HUES48 (cell line): ENCODE data around the gene SPAG6.
"Not testable (repeated sequence)": the region's sequence is repeated elsewhere in the genome, so short reads cannot be mapped to it uniquely, and the experiment has no call there.

Experiments used
- H3K27ac ChIP-seq: one replicate; pipeline ENCODE4 v1.7.0; 2013; ENCODE audit warnings: low read depth, low read length, inconsistent platforms
- H3K27me3 ChIP-seq: 2 replicates; pipeline ENCODE4 v1.6.1; 2013; ENCODE audit warnings: mild to moderate bottlenecking, low read length; ENCODE audit not compliant: control insufficient read depth, insufficient read depth
- H3K36me3 ChIP-seq: 2 replicates; pipeline ENCODE4 v1.6.1; 2013; ENCODE audit warnings: low read length; ENCODE audit not compliant: control insufficient read depth, insufficient read depth
- H3K4me1 ChIP-seq: 2 replicates; pipeline ENCODE4 v1.6.1; 2013; ENCODE audit warnings: mild to moderate bottlenecking, low read length; ENCODE audit not compliant: control insufficient read depth, insufficient read depth
- H3K4me3 ChIP-seq: 2 replicates; pipeline ENCODE4 v1.5.1; 2013; ENCODE audit warnings: mild to moderate bottlenecking, low read depth, low read length
- H3K9ac ChIP-seq: 2 replicates; pipeline ENCODE4 v1.6.1; 2013; ENCODE audit warnings: mild to moderate bottlenecking, low read depth, low read length, moderate library complexity
- H3K9me3 ChIP-seq: 2 replicates; pipeline ENCODE4 v1.6.1; 2013; ENCODE audit warnings: low read length; ENCODE audit not compliant: control insufficient read depth, insufficient read depth

SPAG6 gene

DNA sequence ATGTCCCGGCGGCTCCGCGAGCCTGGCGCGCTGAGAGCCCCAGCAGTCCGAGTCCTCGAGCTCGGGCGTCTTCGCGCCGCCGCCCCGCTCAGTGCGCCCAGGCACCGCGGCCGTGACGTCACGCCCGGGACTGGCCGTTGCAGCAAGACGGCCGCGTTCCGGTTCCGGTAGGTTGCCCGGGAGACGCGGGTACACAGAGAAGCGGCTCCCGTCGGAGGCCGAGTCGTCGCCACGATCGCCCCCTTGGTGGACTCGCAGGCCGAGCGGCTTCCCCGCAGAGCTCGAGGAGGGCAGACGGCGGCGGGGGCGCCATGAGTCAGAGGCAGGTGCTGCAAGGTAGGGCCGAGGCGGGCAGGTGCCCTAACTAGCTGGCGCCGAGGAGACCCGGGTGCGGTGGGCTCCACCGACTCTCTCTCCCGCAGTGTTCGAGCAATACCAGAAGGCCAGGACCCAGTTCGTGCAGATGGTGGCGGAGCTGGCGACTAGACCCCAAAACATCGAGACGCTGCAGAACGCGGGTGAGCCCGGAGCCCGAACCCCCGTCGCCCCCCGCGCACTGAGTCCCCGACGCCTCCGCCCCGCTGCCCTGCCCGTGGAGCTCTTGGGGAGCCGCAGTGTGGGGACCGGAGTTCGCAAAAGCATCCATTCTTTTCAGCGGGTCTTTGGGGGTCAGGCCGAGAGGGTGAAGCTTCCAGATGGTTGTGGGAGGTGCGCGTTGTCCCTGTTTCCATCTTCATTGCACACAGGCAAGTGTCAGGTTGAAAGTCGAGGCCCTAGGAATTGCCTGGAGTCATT is at the start of gene SPAG6:
Gene SPAG6 (plus strand): TSS at position 196 of the 795 bp plus-strand sequence. CDS start 116 bp downstream, at position 312.
- peaks cover 97% of the 10 kb centered on the region for H3K27me3 ChIP-seq
- peak within 1 kb of the TSS; percentile 60 for H3K4me3 ChIP-seq
- H3K9me3 ChIP-seq, result no peaks in the 10 kb centered on the region
- peaks cover 4% of the 10 kb centered on the region; the same call in 1 of the 2 replicates for H3K4me1 ChIP-seq
- H3K27ac ChIP-seq, result no peak within 1 kb of the TSS
- no peaks in the 10 kb centered on the region for H3K36me3 ChIP-seq
- H3K9ac ChIP-seq, result no peak within 1 kb of the TSS

DNA sequence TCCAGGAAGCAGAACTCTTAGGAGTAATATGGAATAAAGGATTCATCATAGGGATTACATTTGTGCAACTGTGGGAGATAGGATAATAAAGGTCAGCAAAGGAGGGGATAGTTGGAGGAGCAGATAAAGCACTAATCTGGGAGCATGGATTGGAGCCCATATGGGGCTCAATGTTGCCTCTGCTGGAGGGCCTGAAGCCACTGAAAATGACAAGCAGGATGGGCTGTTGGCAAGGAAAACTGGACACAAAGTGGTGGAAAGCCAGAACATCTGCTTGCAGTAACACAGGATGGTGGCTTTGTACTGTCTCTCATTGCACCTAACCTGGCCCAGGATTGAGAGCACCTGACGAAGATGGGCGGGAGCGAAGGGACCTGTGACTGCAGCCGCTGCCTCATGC is 44.1 kb upstream of the SPAG6 start:
- Histone ChIP-seq H3K9ac (no peak overlapping the region), H3K27me3 (no peaks in the 10 kb centered on the region), H3K9me3 (no peaks in the 10 kb centered on the region), H3K4me3 (no peak overlapping the region), H3K4me1 (no peaks in the 10 kb centered on the region), H3K36me3 (no peaks in the 10 kb centered on the region), H3K27ac (no peak overlapping the region)

DNA sequence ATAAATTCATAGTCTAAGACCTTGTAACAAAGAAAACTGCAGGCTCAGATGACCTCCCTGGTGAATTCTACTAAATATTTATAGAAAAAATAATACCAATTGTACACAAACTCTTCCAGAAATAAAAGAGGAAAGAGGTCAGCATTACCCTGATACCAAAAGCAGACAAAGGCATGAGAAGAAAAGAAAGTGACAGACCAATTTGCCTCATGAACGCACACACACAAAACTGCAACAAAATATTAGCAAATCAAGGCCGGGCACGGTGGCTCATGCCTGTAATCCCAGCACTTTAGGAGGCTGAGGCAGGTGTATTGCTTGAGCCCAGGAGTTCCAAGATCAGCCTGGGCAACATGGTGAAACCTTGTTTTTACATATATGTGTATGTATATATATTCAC is 41.8 kb upstream of the SPAG6 start:
- Histone ChIP-seq H3K9me3 (no peaks in the 10 kb centered on the region), H3K27me3 (no peaks in the 10 kb centered on the region), H3K4me3 (no peak overlapping the region), H3K27ac (no peak overlapping the region), H3K36me3 (no peaks in the 10 kb centered on the region), H3K9ac (no peak overlapping the region), H3K4me1 (no peaks in the 10 kb centered on the region)

DNA sequence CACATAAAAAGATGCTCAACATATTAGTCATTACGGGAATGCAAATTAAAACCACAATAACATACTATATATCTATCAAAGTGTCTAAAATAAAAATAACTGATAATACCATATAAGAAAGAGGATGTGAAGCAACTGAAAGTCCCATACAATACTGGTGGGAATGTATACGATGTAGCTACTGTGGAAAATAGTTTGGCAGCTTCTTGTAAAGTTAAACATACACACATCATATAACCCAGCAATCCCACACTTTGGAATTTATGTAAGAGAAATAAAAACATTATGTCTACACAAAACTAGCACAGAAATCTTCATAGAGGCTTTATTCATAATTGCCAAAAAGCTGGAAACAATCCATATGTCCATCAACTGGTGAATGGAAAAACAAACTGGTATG is 39.6 kb upstream of the SPAG6 start:
- no peaks in the 10 kb centered on the region for H3K9me3 ChIP-seq
- H3K36me3 ChIP-seq, result no peaks in the 10 kb centered on the region
- no peak overlapping the region for H3K9ac ChIP-seq
- no peaks in the 10 kb centered on the region for H3K4me1 ChIP-seq
- no peak overlapping the region for H3K4me3 ChIP-seq
- H3K27ac ChIP-seq, result no peak overlapping the region
- no peaks in the 10 kb centered on the region; the same call in 1 of the 2 replicates for H3K27me3 ChIP-seq

DNA sequence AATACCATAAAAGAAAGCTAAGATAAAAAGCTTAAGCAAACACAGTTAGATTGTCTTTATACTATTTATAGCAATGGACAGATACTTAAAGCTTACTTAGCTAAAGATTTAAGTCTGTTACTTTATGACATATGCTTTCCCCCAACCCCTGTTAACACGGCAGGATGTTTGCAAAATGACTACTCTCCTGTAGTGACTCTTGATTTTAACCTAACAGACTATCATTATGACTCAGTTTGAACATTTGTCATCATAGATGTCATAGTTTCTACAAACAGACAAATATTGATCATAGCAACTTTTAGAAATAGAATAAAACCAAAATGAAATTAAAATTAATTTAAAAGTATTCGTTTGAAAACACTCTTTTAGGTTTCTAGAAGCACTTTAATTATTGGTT is 36.9 kb upstream of the SPAG6 start:
- H3K27me3 ChIP-seq, result peaks cover 9% of the 10 kb centered on the region
- no peak overlapping the region for H3K27ac ChIP-seq
- H3K4me3 ChIP-seq, result no peak overlapping the region
- no peaks in the 10 kb centered on the region for H3K36me3 ChIP-seq
- no peak overlapping the region for H3K9ac ChIP-seq
- H3K9me3 ChIP-seq, result no peaks in the 10 kb centered on the region
- no peaks in the 10 kb centered on the region for H3K4me1 ChIP-seq

DNA sequence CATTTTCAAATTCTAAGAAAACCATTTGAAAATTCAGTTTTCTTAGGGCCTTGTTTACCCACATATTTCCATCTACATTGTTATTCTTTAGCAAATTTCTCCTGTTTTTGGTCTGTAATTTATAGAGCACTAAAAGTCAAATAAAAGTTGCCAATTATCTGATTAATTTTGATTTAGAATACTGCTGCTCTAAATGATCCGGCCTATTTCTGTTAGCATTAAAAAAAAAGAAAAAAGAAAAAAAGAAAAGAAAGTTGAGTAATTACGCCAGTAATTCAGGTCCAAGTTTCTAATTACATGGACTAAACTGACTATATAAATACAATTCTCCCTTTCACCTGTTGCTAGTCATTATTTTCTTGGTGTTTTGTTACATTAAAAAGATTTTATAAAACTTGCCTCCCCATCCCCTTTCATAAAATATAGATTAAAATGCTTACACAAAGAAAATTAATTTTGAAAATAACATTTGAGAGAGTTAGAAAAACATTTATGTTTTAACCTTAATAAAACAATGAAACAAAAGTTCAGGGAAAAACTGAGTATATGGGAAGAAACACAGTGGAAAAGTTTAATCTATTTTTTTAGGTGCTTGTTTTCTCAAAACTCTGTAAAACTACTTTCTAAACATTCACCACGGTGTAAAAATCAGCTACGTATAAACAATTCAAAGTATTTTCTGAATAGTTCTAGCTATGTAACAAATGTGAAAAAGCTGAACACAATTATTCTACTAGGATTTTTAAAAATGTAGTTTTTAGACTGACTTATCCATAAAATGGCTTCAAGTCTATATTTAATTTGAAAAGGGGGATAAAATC is 35.9 kb upstream of the SPAG6 start:
- Histone ChIP-seq H3K36me3 (no peaks in the 10 kb centered on the region), H3K4me3 (no peak overlapping the region), H3K4me1 (no peaks in the 10 kb centered on the region), H3K27me3 (peaks cover 19% of the 10 kb centered on the region), H3K27ac (no peak overlapping the region), H3K9ac (no peak overlapping the region), H3K9me3 (no peaks in the 10 kb centered on the region)

DNA sequence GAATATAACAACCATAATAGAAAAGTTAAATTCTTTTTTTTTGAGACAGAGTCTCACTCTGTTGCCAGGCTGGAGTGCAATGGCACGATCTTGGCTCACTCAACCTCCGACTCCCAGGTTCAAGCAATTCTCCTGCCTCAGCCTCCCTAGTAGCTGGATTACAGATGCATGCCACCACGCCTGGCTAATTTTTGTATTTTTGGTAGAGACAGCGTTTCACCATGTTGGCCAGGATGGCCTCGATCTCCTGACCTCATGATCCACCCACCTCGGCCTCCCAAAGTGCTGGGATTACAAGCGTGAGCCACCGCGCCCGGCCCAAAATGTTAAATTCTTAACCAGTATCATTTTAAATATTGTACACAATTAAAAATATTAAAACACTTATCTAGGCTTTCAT is 35.3 kb upstream of the SPAG6 start:
- H3K4me3 ChIP-seq, H3K27ac ChIP-seq, H3K9me3 ChIP-seq, H3K9ac ChIP-seq, H3K4me1 ChIP-seq, H3K36me3 ChIP-seq: not testable (repeated sequence)
- peaks cover 25% of the 10 kb centered on the region for H3K27me3 ChIP-seq

DNA sequence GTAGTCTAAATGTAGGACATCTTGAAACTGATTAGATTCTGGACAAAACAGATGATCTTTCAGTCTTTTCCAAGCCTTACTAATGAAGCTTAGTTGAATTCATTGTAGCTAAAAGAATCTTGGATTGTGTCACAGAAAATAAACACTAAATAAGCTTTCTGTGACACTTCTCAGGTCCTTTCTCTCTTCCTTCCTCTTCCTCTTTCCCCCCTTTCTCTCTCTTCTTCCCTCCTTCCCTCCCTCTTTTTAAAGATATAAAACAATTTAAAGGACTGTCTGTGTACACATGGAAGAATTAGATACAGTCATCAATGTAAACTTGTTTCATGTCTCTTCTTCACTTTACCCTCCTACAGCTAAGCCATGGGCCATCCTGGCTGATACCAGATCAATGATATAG is 34.4 kb upstream of the SPAG6 start:
- Histone ChIP-seq H3K9me3 (no peaks in the 10 kb centered on the region), H3K4me1 (peaks cover 4% of the 10 kb centered on the region; the same call in 1 of the 2 replicates), H3K27ac (no peak overlapping the region), H3K27me3 (peaks cover 34% of the 10 kb centered on the region), H3K36me3 (no peaks in the 10 kb centered on the region), H3K9ac (no peak overlapping the region), H3K4me3 (no peak overlapping the region)

DNA sequence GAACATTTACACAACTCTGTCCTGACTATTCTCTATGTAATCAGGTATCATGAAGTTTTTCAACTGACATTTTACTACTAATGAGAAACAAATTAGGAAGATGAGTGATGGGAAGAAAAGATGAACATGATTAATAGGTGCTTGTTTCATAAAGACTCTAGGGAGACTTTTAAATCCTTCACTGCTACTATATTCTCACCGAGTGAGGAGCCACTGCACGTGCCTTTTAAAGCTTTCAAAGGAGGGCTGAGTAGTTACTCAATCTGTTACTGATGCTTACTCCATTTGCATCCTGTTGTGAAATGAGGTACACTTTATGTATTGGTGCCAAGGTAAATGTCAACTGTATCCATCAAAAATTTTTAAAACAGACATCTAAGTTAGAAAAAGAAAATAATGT is 30.4 kb upstream of the SPAG6 start:
- peaks cover 26% of the 10 kb centered on the region for H3K4me1 ChIP-seq
- no peak overlapping the region for H3K9ac ChIP-seq
- no peaks in the 10 kb centered on the region for H3K9me3 ChIP-seq
- no peak overlapping the region for H3K4me3 ChIP-seq
- peaks cover 71% of the 10 kb centered on the region for H3K27me3 ChIP-seq
- H3K36me3 ChIP-seq, result no peaks in the 10 kb centered on the region
- H3K27ac ChIP-seq, result no peak overlapping the region

DNA sequence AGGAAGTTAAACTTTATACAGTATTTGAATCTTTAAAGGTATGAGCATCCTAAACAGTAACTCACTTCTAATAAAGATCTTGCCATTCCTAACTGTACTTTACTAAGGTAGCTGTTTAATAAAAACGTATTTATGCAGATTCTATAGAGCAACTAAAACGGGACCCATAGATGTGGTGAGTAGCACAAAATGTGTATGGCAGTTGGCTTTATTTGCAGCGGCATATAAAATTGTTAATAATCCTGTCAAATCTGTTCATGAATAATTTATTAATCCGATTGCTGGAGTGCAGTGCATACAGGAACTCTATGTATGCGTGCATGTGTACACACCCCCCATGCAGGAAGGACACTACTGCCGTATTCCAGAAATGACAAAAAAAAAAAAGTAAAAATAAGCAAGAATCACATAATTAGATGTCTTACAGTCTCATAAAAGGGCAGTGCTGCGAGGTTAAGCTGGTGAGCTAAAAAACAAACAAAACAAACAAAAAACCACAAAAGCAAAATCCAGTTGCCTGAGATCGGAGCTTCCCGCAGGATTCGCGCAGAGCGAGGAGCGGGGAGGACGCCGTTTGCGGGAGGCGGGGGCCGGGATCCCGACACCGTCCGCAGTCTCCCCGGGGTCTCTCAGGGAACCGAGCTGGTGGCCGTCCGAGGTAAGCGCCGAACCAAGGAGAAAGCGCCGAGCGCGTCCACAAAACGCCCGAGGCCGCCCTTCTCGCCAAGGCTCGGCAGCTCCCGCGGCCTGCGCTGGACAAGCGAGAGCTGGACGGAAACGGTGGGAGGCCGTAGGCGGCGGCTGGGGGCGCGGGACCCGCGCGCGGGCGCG is 29.6 kb upstream of the SPAG6 start:
- H3K27me3 ChIP-seq, result peaks cover 76% of the 10 kb centered on the region
- peak overlapping the region; percentile 81 for H3K4me3 ChIP-seq
- H3K27ac ChIP-seq, result peak overlapping the region; percentile 68
- H3K36me3 ChIP-seq, result no peaks in the 10 kb centered on the region
- H3K9me3 ChIP-seq, result no peaks in the 10 kb centered on the region
- H3K9ac ChIP-seq, result peak overlapping the region; percentile 7; the same call in 1 of the 2 replicates
- peaks cover 30% of the 10 kb centered on the region for H3K4me1 ChIP-seq
